H1 (cell line): Measurements from ENCODE around the gene RABEP1. TPM values are rescaled to one million over a fixed set of nuclear protein-coding genes. Genes with fewer than 3 reads are reported as not detected.

Source experiments
- CTCF ChIA-PET: fragments of 300-600 bp; sonication (Branson Sonifier 250); formaldehyde crosslinking; loops from one replicate; lab custom pipeline; 2021; ENCODE audit not compliant: partially characterized antibody; lab: Charles Lee
- POLR2A ChIA-PET: fragments of 300-600 bp; sonication (Branson Sonifier 250); formaldehyde crosslinking; loops from one replicate; lab custom pipeline; 2021; ENCODE audit warnings: inconsistent platforms; ENCODE audit not compliant: partially characterized antibody; lab: Charles Lee
- DNase-seq, 2 experiments: peaks; one replicate each; pipeline versions ENCODE4 v3.0.0 to v3.0.0-alpha.2; 2010 to 2022; ENCODE audit warnings: low spot score in 2 of 2, low read depth in 1 of 2, mixed read lengths in 1 of 2
- FAIRE-seq: peaks from 2 replicates; lab custom pipeline; 2011; peaks lifted over from hg19 to GRCh38; lab: Jason Lieb, UNC
- H2AFZ ChIP-seq: 2 replicates; pipeline ENCODE4 v1.8.1; 2012; ENCODE audit warnings: low read length, inconsistent platforms
- H2AK5ac ChIP-seq: 2 replicates; pipeline ENCODE4 v1.6.1; 2013; ENCODE audit warnings: low read depth, low read length
- H2BK120ac ChIP-seq: replicated peaks from 2 replicates; pipeline ENCODE3; 2013; ENCODE audit warnings: low read depth, low read length, inconsistent platforms
- H2BK12ac ChIP-seq: 2 replicates; pipeline ENCODE4 v1.6.1; 2013; ENCODE audit warnings: low read depth, low read length
- H2BK15ac ChIP-seq: 2 replicates; pipeline ENCODE4 v1.6.1; 2013; ENCODE audit warnings: low read length
- H2BK20ac ChIP-seq: 2 replicates; pipeline ENCODE4 v1.6.1; 2013; ENCODE audit warnings: low read length
- H2BK5ac ChIP-seq: 2 replicates; pipeline ENCODE4 v1.6.1; 2013; ENCODE audit warnings: low read depth, low read length
- H3K14ac ChIP-seq: 2 replicates; pipeline ENCODE4 v1.6.1; 2013; ENCODE audit warnings: inconsistent platforms; ENCODE audit not compliant: insufficient read length
- H3K18ac ChIP-seq: 2 replicates; pipeline ENCODE4 v1.6.1; 2013; ENCODE audit warnings: low read length; ENCODE audit errors: extremely low read depth
- H3K23ac ChIP-seq: 2 replicates; pipeline ENCODE4 v1.6.1; 2013; ENCODE audit warnings: inconsistent platforms; ENCODE audit not compliant: insufficient read length
- H3K23me2 ChIP-seq: 2 replicates; pipeline ENCODE4 v1.6.1; 2013; ENCODE audit warnings: low read depth, low read length
- H3K27ac ChIP-seq: 2 replicates; pipeline ENCODE4 v1.6.1; 2011; ENCODE audit warnings: low read depth, low read length, inconsistent platforms
- H3K27me3 ChIP-seq, 4 experiments: replicated peaks in 1 of 4; 1 replicate in 1 of 4; 2 replicates in 3 of 4; pipeline versions ENCODE4 v1.6.1 to v1.8.1; 2011 to 2013; ENCODE audit warnings: low read length in 3 of 4, mild to moderate bottlenecking in 3 of 4, inconsistent platforms in 2 of 4, mixed read lengths in 2 of 4, moderate library complexity in 1 of 4; ENCODE audit not compliant: control insufficient read depth in 3 of 4, insufficient read depth in 3 of 4; ENCODE audit errors: extremely low read depth in 1 of 4
- H3K36me3 ChIP-seq, 4 experiments: 2 replicates each; pipeline versions ENCODE4 v1.6.1 to v1.8.1; 2011 to 2013; ENCODE audit warnings: mild to moderate bottlenecking in 4 of 4, low read length in 3 of 4, moderate library complexity in 2 of 4, control low read depth in 1 of 4, inconsistent platforms in 1 of 4; ENCODE audit not compliant: insufficient read depth in 4 of 4, control insufficient read depth in 2 of 4
- H3K4ac ChIP-seq: replicated peaks from 2 replicates; pipeline ENCODE3; 2013; ENCODE audit warnings: low read length, low read depth, mixed read lengths, inconsistent platforms; ENCODE audit not compliant: insufficient read length
- H3K4me1 ChIP-seq, 4 experiments: replicated peaks in 1 of 4; 1 replicate in 1 of 4; 2 replicates in 3 of 4; pipeline versions ENCODE4 v1.6.1 to v1.8.1; 2011 to 2013; ENCODE audit warnings: low read length in 3 of 4, inconsistent platforms in 2 of 4, mixed read lengths in 1 of 4; ENCODE audit not compliant: insufficient read depth in 4 of 4, control insufficient read depth in 3 of 4
- H3K4me2 ChIP-seq, 2 experiments: 2 replicates each; pipeline versions ENCODE4 v1.6.1 to v1.8.1; 2011 to 2013; ENCODE audit warnings: low read depth in 2 of 2, low read length in 2 of 2, control low read depth in 1 of 2, inconsistent platforms in 1 of 2, mild to moderate bottlenecking in 1 of 2; ENCODE audit not compliant: insufficient read depth in 1 of 2
- H3K4me3 ChIP-seq, 4 experiments: fragments of 200-600, 300-600 bp in 1 of 4; sonication (generic), shearing (Covaris generic), sonication (Bioruptor Twin) in 1 of 4; 2 replicates each; pipeline versions ENCODE4 v1.5.1 to v1.8.1; 2011 to 2016; ENCODE audit warnings: low read length in 4 of 4, low read depth in 3 of 4, control low read depth in 2 of 4, inconsistent platforms in 2 of 4, mild to moderate bottlenecking in 2 of 4, mixed read lengths in 1 of 4, moderate library complexity in 1 of 4; ENCODE audit not compliant: insufficient read depth in 2 of 4; ENCODE audit errors: extremely low read depth in 1 of 4
- H3K56ac ChIP-seq: replicated peaks from 2 replicates; pipeline ENCODE3; 2013; ENCODE audit warnings: low read depth, mild to moderate bottlenecking, mixed read lengths, low read length, inconsistent platforms; ENCODE audit not compliant: insufficient read length
- H3K79me1 ChIP-seq: 2 replicates; pipeline ENCODE4 v1.6.1; 2013; ENCODE audit warnings: low read depth, low read length, control low read depth
- H3K79me2 ChIP-seq, 2 experiments: 2 replicates each; pipeline versions ENCODE4 v1.6.1 to v1.8.1; 2012 to 2013; ENCODE audit warnings: low read length in 2 of 2, mild to moderate bottlenecking in 2 of 2, inconsistent platforms in 1 of 2; ENCODE audit not compliant: insufficient read depth in 2 of 2, control insufficient read depth in 1 of 2
- H3K9ac ChIP-seq, 4 experiments: replicated peaks in 1 of 4; 1 replicate in 1 of 4; 2 replicates in 3 of 4; pipeline versions ENCODE4 v1.6.1 to v1.8.1; 2011 to 2013; ENCODE audit warnings: low read depth in 3 of 4, low read length in 3 of 4, control low read depth in 2 of 4, mild to moderate bottlenecking in 2 of 4, moderate library complexity in 2 of 4, inconsistent platforms in 1 of 4; ENCODE audit errors: extremely low read depth in 1 of 4
- H3K9me3 ChIP-seq, 2 experiments: 2 replicates each; pipeline versions ENCODE4 v1.6.1 to v1.8.1; 2012 to 2013; ENCODE audit warnings: mild to moderate bottlenecking in 2 of 2, moderate library complexity in 2 of 2, control low read depth in 1 of 2, inconsistent platforms in 1 of 2, low read depth in 1 of 2, low read length in 1 of 2, mixed read lengths in 1 of 2; ENCODE audit not compliant: insufficient read depth in 2 of 2
- H4K20me1 ChIP-seq, 2 experiments: replicated peaks in 1 of 2; 2 replicates each; pipeline versions ENCODE3 to v1.8.1; 2011 to 2013; ENCODE audit warnings: inconsistent platforms in 2 of 2, low read length in 2 of 2, mild to moderate bottlenecking in 1 of 2; ENCODE audit not compliant: insufficient read depth in 2 of 2, control insufficient read depth in 1 of 2
- H4K5ac ChIP-seq: 2 replicates; pipeline ENCODE4 v1.6.1; 2013; ENCODE audit warnings: low read length, low read depth, mixed read lengths, inconsistent platforms; ENCODE audit not compliant: insufficient read length
- H4K8ac ChIP-seq: 2 replicates; pipeline ENCODE4 v1.8.0; 2013; ENCODE audit warnings: mild to moderate bottlenecking, moderate library complexity, low read length, inconsistent platforms; ENCODE audit not compliant: insufficient read depth; ENCODE audit errors: extremely low read depth
- H4K91ac ChIP-seq: replicated peaks from 2 replicates; pipeline ENCODE3; 2013; ENCODE audit warnings: low read length, mixed read lengths, inconsistent platforms; ENCODE audit not compliant: insufficient read length
- BRCA1 ChIP-seq: IDR thresholded peaks from 2 replicates; pipeline ENCODE4 v1.6.1; 2012; ENCODE audit warnings: low read depth, low read length, improper control_type of control experiment
- CEBPB ChIP-seq: IDR thresholded peaks from 2 replicates; pipeline ENCODE4 v1.6.1; 2012; ENCODE audit warnings: low read depth, low read length
- CHD1 ChIP-seq: IDR thresholded peaks from 2 replicates; pipeline ENCODE4 v1.6.1; 2012; ENCODE audit warnings: low read depth, low read length, improper control_type of control experiment
- RNF2 ChIP-seq: fragments of 200-900, 300-1000 bp; sonication (generic); IDR thresholded peaks from 2 replicates; pipeline ENCODE4 v1.7.1; 2016; ENCODE audit warnings: borderline replicate concordance, low read depth, mild to moderate bottlenecking, antibody characterized with exemption, low read length; ENCODE audit not compliant: poor library complexity, severe bottlenecking; ENCODE audit errors: missing control alignments
- polyA plus RNA-seq, 7 experiments: library from polyadenylated mRNA; depleted of rRNA in 3 of 7; stranded (reverse) in 5 of 7; unstranded in 2 of 7; fragments of >200 nt in 5 of 7; fragments of 200-250 nt in 2 of 7; gene quantifications; 1 replicate in 5 of 7; 2 replicates in 1 of 7; 4 replicates in 1 of 7; pipeline versions ENCODE4 v1.2.1 to v1.2.3, GENCODE V29; 2011 to 2013; ENCODE audit warnings: missing spikeins in 2 of 7, mixed read lengths in 2 of 7
- total RNA-seq: library from RNA; stranded (reverse); fragmentation: NEBNext Ultra II Directional; extraction: Animal tissue kit (Norgen Biotek cat#: 25700); gene quantifications from 2 replicates; pipeline ENCODE4 v1.2.1, GENCODE V29; 2021

Gene RABEP1
- total and polyA plus RNA-seq, 2 of the 8 experiments (the other 6 are each of a cell fraction or from before 2014, with no cell fraction given), result 8.5 to 52.3 TPM

- Histone ChIP-seq H3K14ac (no peak overlapping the region), H3K36me3 (peaks cover 0 to 28% (median 14%) of the 10 kb centered on the region in 4 experiments; a peak in 5 of 8 replicates), H3K18ac (no peak overlapping the region), H2BK20ac (no peak overlapping the region), H2AK5ac (no peak overlapping the region), H2BK15ac (no peak overlapping the region), H4K20me1 (peaks cover 0 to 2% of the 10 kb centered on the region in 2 experiments), H3K56ac (no peak overlapping the region), H3K4me1 (peaks cover 1 to 14% (median 10%) of the 10 kb centered on the region in 4 experiments; a peak in 5 of 7 replicates), H3K79me2 (no peaks in the 10 kb centered on the region), H2BK5ac (no peak overlapping the region), H3K23ac (no peak overlapping the region), H4K91ac (no peak overlapping the region), H3K79me1 (no peaks in the 10 kb centered on the region; the same call in 1 of the 2 replicates), H3K4ac (no peak overlapping the region), H3K4me2 (no peak overlapping the region), H3K23me2 (no peaks in the 10 kb centered on the region), H4K5ac (no peak overlapping the region), H2BK12ac (no peak overlapping the region), H2AFZ (no peak overlapping the region), H3K27me3 (no peaks in the 10 kb centered on the region), H3K9ac (no peak overlapping the region), H3K4me3 (no peak overlapping the region), H3K27ac (no peak overlapping the region), H4K8ac (no peak overlapping the region), H3K9me3 (no peaks in the 10 kb centered on the region), H2BK120ac (no peak overlapping the region)
- POLR2A ChIA-PET, result no interaction called here
- CTCF ChIA-PET, result interaction anchor here (0.7 kb wide), 1 partner anchor 1960 kb away, joined by 4 read pairs; no protein-coding TSS in a partner anchor
- DNase-seq, result no peak
- no peak for FAIRE-seq
- TF ChIP-seq CHD1 (no peak), CEBPB (no peak), BRCA1 (no peak), RNF2 (no peak)
Measured at GRCh38 chr17:5364696-5365095, 82.6 kb downstream of the RABEP1 start.
